NCI-H2107 treated with DMSO at 0.1 percent for 48 hours (cell line): ENCODE measurements around the gene MST1.

Experiments used
- DNase-seq: peaks from one replicate; lab custom pipeline; 2025; ENCODE audit not compliant: unreplicated experiment; lab: John Stamatoyannopoulos, UW

Gene MST1

DNA sequence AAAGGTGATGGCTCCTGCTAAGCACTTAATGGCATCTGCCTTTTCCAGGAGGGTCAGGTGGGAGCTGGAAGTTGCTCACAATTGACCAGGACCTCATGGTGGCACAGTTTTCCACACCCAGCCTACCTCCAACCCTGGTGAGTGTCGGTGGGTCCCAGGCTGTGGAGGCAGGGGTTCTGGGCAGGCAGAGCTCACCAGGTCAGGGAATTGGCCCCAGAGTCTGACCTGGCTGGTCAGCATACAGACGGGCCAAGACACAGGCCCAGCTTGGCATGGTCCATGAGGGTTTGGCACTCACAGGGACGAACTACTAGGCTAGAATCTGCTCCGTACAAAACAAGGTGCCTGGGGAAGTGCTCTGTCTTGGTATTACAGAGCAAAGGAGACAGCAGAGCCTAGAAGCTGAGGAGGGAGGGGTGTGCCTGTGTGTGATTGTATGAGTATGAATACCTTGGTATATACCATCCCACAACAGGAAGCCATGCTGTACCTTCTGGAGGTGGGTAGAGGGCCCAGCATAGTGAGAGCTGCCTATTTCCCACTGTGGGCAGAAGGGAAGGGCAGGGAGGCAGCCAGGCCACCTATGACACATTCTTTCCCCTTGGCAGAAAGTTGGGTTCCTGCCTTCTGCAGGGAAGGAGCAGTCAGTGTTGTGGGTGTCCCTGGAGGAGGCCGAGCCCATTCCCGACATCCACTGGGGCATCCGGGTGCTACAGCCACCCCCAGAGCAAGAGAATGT, 8.6 kb downstream of the MST1 start:
- DNase-seq, result no peak

DNA sequence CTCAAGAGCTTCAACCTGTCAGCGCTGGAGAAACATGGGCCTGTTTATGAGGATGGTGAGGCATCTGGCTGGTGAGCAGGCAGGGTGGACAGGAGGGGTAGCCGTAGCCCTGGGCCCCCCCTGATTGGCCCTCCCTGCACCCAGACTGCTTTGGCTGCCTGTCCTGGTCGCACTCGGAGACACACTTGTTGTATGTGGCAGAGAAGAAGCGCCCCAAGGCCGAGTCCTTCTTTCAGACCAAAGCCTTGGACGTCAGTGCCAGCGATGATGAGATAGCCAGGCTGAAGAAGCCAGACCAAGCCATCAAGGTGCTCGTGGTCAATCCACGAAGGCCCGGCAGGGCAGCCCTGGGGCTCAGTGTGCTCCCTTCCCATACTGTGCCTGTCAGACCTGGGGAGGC, 13.4 kb downstream of the MST1 start:
- DNase-seq, result no peak

DNA sequence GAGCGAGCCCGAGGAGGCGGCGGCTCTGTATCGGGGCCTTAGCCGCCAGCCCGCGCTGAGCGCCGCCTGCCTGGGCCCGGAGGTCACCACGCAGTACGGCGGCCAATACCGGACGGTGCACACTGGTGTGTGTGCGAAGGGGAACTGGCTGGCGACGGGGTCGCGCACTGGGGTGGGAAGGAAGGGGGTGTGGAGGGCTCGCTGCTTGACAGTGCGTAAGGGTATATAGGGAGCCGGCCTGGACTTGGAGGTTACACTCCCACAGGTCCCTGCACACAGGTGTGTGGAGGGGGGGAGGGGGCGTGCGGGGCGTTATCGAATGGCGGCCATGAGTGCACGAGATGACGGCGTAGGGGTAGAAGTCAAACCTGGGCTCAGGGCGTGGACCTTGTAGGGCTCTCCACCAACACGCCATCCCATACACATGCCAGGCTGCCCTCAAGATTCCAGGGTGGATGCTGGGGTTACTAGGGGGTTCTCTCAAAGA, 14.7 kb downstream of the MST1 start:
- DNase-seq, result no peak

DNA sequence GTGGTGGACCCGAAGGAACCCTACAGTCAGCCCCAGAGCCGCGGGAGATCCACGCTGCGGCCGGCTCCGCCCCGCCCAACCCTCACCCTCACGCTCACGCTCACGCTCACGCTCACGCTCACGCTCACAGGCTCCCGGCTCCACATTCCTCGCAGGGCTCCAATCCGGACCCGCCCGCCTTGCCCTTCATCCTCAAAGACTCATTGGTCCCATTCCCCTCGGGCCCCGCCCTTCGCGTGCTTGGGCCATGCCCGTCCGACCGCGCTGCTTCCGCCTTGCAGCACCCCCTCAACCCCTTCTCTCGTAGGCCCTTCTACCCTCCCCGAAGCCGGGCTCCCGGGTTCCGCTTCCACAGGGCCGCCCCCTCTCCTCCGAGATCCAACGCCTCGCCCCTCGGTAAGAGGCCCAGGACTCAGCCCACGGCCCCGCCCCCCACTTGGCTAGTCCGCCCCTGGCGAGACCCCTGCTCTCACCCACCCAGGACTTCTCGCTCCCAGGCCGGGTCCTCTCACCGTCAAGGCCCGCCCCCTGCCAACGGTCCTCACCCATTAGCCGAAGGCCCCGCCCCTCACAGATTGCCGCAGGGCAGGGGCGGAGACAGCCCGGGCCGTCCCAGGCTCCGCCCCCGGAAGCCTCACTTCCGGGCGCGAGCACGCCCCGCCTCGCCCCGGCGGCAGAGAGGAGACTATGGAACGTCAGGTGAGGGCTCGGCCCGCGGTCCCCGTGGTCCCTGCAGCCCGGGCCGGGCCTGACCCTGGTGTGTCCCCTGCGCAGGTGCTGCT, 15.4 kb downstream of the MST1 start, which contains the start of gene APEH:
TSS of gene APEH (plus strand) at position 637 of the 782 bp plus-strand sequence. CDS start at position 688, 51 bp downstream.
- DNase-seq, result no peak

DNA sequence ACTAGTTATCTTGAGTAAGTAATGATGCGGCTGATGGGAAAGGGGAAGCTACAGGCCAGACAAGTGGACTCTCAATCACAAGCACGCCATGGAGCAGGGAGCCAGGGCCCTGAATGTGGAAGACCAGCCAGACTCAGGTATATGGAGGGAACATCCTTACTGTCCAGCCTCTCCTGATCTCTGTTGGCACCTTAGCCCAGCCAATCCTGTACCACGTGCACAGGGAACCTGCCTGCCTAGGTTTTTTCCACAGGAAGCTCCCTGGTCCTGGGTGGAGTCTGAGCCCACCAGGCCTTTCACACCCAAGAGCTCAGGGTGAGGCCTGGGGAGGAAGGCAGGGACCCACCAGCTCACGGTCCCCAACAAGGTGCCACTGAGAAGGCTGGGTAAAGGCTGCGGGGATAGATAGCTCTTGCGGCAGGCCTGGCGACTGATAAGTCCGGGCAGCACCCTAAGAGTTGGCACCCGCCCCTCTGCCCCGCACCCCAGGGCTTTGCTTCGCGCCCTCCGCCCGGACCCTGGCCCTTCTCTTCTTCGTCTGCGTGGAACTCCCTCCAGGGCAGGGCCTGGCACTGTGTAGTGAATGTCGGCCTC, 16.1 kb downstream of the MST1 start:
- DNase-seq, result no peak

DNA sequence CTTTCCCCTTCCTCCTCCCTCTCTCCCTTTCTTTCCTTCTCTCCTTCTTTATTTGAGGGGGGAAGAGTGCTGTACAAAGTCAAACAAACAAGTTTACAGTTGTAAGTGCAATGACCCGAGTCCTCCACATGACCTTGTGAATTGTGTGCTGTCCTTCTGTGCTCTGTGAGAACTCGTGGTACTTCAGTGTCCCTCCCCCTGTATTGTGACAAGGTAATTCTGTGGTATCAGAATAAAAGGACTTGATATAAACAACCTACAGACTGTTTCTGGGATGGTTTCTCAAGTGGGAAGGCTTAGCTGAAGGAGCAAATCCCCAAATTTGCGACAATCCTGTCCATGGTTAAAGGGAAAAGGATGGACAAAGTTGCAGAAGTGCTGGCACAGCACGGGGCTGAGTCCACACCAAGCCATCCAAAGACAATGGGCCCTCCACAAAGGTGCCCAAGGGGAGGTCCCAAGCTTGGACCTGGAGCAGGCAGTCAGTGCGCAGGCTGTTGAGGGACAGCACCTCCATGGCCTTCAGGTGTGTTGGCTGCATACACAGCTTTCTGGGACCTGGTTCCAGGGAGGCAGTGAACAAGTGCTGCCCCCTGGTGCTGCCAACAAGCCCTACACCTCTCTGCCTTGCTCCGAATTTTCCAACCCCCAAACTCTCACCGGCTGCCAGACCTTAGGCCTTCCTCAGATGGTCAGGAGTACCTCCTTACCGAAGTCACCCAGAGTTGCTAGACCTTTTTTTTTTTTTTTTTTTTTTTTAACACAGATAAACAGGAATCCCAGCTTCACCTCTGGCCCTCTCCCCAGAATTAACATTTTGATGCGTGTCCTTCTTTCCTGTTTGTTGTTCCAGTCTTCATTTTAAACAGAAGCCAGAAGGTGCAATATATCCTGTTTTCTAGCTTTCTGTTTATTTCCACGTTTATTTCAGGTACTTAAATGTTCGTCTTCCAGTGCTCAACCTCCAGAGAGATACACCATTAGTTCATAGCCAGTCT, 17.7 kb downstream of the MST1 start:
- DNase-seq, result no peak

DNA sequence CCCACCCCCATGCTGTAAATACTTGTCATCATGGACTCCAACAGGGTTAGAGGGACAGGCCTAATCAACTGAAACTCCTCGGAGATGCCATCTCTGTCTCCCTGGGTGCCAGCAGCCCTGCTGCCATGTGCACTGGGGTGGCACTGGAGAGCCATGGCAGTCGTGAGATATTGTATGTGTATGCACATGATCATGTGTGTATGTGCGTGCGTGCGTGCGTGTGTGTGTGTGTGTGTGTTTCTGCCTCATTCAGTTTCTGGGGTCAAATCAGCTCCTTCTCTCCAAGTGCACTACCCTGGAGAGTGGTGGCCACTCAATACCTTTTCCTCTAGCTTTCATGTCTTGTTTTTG, 18.4 kb downstream of the MST1 start:
- DNase-seq, result no peak

DNA sequence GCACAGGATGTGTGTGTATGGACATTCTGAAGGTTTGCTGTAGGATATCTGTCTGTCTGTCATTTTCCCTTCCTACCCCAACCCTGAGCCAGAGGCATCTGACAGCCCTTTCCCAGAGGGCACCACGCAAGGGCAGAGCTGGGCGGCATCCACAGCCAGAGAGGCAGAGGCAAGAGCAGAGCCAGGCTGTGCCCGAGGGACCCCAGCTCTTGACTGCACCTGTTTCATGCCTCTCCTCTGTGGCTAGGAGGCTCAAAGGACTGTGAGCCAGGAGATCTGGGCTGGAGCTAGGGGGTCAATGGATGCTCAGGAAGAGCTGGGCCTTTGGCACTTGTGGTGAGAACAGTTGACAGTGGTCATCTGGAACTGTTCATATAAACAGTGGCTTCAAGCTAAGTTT, 19.9 kb downstream of the MST1 start:
- no peak for DNase-seq

DNA sequence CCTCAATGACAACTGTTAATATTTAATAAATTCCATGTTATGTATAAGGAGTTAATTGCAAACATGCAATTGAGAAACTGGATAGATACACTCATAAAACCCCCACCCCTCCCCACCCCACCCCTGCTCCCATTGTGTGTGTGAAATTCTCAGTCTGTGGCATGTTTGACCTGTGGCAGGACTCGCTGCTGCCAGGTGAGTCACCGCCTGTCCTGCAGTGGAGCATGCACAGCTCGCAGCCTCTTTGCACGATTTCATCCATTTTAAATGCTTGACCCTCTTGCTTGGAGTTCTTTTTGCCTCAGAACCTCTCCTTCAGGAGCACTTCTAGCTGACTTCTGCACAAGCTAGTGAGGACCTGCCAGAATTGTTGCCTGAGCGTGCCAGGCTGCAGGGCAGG, 20.4 kb downstream of the MST1 start:
- DNase-seq, result no peak

DNA sequence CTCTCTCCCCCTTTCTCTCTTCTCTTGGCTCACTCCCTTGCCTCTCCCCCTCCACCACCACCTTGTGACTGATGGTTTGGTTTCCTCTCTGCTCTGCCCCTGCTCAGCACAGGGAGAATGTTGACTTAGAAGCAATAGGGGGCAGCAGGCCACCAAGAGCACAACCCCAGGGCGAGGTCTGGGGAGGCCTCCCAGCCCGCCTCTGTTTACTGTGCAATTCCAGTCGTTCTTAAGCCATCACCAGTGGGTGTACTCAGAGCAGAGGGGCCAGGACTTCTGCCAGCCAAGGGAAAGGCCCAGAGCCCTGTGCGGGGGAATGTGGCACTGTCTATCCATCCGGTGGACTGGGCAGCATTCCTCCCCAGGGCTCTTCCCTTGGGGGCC, 20.9 kb downstream of the MST1 start:
- no peak for DNase-seq

DNA sequence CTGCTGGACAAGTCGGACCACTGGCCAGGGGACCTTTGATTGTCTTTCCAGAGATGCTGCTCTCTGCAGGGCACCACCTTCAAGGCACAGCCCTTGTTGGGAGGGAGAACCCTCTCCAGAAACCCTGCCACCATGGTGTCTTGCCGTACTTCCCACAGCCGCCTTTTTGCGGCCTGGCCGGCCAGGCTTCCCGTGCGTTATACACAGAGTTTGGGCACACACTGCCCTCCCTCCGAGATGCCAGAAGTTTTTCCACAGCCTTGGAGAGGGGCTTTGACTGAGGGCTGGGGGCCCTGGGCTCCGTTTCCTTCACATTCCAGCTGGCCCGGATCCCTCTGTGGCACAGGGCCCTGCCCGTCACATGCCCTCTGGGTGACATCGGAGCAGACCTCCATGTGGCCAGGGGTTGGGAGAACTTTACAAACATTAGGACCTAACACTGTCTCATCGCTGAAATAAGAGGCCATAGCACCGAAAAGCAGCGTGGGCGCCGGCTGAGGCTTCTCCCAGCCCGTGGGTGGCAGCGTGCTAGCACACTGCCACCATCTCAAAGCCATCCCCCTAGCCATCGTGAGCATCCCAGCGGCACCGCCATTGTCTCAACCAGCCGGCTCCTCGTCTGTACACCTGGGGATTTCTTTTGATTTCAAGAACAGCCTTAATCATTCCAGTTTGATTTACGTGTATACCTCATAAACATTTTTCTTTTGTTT, 21.4 kb downstream of the MST1 start:
- no peak for DNase-seq

DNA sequence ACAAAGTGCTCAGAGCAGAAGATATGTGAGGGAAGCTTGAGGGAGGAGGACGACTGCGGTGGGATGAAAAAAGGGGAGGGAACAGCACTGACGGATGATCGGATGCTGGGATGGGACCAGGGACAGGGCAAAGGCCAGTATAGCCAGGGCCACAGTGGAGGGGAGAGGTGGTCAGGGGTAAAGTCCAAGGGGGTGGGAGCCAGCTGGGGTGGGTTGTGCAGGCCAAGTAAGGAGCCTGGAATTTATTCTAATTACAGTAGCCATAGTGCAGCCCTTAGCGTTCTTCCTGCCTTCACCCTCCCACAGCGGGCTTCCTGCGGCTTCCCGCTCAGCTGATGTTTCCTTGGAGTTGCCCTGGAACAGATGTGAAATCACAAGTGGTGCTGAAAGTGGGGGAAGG, 22.7 kb downstream of the MST1 start:
- no peak for DNase-seq

DNA sequence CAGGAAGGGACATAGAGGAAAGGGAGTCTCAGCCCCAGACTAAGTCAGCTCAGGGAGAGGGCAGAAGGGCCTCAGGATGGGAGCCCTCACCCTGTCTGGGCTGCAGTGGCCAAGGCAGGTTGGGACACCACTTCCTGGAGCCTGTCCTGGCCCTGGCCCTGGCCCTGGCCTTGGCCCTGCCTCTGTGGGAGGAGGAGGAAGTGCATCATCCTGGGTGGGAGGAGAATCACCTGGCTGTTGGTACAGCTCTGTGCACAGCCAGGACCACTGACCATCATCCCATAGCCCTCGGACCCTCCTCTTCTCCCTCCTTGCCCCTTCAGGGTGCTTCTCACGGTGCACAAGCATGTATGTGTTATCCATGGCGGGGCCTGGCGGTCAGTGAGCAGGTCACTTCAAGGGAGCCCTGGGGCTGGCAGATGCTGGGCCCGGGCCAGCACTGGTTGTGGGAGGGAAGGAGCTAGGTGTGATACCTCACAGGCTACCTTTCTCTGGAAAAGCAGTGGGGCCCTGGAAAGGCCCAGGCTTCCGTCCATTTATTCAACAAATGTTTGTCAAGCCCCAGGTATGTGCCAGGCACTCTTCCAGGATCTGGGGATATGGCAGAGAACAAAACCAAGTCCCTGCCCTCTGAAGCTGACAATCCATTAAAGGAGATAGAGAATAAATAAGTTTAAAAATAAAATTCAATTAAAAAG, 23.3 kb downstream of the MST1 start:
- DNase-seq, result no peak

DNA sequence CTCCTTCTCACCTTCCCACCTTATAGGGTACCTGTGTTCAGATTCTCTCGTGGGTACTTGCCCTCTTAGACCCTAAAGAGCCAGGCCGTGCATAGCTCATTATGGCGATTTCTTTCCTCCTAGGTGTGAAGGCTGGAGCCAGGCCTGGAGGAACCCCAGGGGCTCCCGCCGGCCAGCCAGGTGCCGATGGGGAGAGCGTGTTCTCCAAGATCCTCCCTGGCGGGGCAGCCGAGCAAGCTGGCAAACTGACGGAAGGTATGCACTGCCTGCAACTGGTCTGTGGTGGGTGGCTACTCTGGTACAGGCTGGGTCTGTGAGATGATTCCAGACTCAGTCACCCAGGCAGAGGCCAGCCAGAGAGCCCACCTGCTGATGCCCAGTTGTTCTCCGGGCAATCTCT, 25.0 kb downstream of the MST1 start:
- no peak for DNase-seq

DNA sequence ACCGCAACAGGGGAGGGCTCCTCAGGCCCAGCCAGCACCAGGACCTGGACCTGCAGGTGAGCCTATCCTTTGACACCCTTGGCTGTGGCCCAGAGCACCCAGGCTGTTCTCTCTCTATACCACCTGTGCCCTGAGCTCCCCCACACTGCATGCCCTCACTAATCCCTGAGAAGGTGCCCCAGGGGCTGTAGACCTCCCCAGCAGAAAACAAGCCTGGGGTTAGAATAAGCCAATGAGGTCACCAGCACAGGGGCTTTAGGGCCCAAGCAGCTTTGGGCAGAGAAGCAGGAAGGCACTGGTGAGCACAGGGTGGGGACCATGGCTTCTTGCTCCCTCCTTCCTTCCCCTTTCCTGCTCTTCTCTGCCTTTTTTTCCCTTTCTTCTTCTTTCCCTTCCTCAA, 25.4 kb downstream of the MST1 start:
- no peak for DNase-seq

DNA sequence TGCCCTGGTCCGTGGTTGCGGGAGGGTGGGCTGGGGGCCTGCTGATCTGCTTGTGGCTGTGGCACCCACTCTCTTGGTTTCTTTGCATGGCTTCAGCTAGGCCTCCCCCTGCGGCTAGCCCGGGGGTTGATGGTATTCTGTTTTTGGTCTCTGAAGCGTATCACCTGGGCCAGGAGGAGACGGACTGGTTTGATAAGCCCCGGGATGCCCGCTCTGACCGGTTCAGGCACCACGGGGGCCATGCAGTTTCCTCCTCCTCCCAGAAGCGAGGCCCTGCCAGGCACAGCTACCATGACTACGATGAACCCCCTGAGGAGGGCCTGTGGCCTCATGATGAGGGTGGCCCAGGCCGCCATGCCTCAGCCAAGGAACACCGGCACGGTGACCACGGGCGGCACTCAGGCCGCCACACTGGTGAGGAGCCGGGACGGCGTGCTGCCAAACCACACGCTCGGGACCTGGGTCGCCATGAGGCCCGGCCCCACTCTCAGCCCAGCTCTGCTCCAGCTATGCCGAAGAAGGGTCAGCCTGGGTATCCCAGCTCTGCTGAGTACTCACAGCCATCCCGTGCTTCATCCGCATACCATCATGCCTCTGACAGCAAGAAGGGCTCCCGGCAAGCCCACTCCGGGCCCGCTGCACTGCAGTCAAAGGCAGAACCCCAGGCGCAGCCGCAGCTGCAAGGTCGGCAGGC, 26.4 kb downstream of the MST1 start:
- DNase-seq, result no peak

DNA sequence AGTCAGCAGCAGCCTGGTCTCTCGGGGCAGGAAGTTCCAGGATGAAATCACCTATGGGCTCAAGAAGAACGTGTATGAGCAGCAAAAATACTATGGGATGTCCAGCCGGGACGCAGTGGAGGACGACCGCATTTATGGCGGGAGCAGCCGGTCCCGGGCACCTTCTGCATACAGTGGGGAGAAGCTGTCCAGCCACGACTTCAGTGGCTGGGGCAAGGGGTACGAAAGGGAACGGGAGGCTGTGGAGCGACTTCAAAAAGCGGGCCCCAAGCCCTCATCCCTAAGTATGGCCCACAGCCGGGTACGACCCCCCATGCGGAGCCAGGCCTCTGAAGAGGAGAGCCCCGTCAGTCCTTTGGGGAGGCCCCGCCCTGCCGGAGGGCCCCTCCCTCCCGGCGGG, 27.3 kb downstream of the MST1 start:
- no peak for DNase-seq

DNA sequence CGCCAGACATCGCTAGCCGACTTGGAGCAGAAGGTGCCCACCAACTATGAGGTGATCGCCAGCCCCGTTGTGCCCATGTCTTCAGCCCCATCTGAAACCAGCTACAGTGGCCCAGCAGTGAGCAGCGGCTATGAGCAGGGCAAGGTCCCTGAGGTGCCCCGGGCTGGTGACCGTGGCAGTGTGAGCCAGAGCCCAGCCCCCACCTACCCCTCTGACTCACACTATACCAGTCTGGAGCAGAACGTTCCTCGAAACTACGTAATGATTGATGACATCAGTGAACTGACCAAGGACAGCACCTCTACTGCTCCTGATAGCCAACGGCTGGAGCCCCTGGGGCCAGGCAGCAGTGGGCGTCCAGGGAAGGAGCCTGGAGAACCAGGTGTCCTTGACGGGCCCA, 28.0 kb downstream of the MST1 start:
- DNase-seq, result no peak

DNA sequence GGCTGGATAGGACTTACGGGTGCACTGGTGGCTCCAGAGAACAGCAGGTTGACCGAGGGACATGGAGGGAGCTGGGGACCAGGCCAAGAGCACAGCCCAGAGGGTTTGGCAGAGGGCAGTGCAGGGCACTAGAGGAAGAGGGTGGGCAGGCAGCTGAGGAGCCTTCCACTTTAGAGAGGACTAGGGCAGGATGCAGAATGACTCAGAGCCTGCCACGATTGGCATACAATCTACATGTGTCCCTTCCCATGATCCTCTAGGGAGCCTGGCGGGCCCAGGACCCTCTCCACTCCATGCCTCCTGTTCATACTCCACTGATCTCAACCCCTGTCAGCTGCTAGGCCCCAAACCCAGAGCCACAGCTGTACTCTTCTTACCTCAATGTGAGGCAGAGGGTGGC, 29.5 kb downstream of the MST1 start:
- DNase-seq, result no peak
